NCI-H1417 (cell line): ENCODE results near the gene BRI3BP.

Experiments
- DNase-seq, 3 experiments: peaks; one replicate each; lab custom pipeline; 2025; lab: John Stamatoyannopoulos, UW

Gene BRI3BP, protein sequence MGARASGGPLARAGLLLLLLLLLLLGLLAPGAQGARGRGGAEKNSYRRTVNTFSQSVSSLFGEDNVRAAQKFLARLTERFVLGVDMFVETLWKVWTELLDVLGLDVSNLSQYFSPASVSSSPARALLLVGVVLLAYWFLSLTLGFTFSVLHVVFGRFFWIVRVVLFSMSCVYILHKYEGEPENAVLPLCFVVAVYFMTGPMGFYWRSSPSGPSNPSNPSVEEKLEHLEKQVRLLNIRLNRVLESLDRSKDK

DNA sequence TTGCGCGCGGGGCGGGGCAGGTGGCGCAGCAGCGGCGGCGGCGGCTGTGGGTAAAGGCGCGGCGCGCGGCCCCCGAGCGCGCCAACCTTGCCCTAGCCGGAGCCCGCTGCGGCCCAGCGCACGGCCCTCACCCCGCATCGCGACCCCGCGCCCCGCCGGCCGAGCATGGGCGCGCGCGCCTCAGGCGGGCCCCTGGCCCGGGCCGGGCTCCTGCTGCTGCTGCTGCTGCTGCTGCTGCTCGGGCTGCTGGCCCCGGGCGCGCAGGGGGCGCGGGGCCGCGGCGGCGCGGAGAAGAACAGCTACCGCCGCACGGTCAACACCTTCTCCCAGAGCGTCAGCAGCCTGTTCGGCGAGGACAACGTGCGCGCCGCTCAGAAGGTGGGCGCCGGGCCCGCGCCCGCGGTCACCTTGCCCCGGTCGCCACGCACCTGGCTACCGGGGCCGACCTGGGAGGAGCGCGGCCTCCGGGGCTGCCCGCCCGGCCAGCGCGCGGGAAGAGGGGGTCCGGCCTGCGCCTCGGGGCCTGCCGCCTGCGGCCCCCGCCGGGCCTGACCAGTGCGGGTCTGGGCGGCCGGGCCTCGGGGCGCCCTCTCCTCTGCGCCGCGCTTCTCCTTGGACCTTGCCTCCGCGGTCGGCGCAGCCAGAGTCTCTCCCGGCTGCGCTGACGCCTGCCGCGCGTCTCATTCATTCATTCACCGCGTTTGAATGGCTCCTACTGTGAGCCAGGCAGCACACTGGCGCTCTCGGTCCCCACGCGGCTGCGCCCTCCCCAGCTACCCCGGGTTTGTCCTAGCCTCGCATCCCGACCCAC lies at the start of gene BRI3BP:
Gene BRI3BP (plus strand): TSS at position 20 of the 811 bp plus-strand sequence. CDS start 146 bp downstream, at position 166.
- peak; percentile 60 to 85 (median 79) for DNase-seq

- no peak for DNase-seq
These were observed 47.0 kb upstream of the BRI3BP start for GRCh38 chr12:124946447-124946793.

DNA sequence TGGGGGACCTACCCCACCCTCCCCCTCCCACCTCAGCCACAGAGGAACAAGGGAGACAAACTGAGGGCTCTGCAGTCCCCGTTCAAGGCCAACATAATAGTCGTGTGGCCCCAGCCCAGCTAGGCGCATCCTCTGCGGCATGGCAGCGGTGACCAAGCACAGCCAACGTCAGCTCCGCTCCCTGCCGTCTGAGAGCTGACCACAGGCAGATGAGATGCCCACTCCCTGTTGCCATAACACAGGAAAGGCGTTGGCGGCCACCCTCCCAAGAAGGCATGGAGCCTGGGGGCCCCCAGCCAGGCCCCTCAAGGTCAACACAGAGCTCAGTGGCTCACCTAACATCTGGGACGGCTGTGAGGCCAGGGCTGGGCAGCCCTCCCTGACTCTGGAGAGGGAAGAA lies 46.4 kb upstream of the BRI3BP start:
- DNase-seq, result no peak

DNA sequence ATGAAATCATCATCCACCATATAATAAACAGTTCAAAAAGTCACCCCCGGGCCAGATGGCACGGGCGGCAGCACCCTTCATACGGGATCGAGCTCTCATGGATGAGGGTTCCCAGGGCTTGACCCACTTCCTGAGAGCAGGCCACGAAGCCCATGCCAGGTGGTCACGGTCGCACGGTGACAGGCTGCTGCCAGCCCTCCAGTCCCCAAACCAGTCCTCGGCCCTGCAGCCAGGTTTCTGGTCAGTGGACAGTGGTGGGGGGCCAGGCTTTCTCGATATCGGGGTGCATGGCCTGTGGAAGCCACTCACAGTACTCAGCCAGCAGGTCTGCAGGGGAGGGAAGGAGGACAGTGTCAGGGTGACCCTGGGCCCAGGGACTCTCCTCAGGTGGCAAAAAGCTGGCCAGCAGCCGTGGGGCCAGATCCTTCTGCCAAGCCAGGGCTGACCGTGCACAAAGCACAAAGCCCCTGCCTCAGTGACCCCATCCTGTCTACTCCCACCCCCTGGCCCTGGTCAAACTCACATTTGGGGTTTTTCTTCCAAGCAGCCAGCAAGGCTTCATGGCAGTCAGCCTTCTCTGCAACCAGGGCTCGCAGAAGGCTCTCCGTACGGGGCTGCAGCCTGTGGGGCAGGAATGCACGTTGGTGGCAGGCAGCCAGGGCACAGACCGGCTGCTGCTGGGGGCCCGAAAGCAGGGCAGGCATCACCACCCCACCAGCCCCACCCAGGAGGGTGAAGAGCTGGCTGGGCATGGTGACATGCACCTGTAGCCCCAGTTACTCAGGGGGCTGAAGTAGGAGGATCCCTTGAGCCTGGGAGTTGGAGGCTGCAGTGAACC lies 45.7 kb upstream of the BRI3BP start:
- no peak for DNase-seq

GRCh38 chr12:124949066-124949465 lies 44.4 kb upstream of the BRI3BP start:
- DNase-seq, result no peak

GRCh38 chr12:124949779-124950728 lies 43.4 kb upstream of the BRI3BP start:
- no peak for DNase-seq

- DNase-seq, result no peak
These were observed 41.1 kb upstream of the BRI3BP start for GRCh38 chr12:124952295-124952694.

GRCh38 chr12:124952801-124953200 lies 40.6 kb upstream of the BRI3BP start:
- DNase-seq, result no peak

DNA sequence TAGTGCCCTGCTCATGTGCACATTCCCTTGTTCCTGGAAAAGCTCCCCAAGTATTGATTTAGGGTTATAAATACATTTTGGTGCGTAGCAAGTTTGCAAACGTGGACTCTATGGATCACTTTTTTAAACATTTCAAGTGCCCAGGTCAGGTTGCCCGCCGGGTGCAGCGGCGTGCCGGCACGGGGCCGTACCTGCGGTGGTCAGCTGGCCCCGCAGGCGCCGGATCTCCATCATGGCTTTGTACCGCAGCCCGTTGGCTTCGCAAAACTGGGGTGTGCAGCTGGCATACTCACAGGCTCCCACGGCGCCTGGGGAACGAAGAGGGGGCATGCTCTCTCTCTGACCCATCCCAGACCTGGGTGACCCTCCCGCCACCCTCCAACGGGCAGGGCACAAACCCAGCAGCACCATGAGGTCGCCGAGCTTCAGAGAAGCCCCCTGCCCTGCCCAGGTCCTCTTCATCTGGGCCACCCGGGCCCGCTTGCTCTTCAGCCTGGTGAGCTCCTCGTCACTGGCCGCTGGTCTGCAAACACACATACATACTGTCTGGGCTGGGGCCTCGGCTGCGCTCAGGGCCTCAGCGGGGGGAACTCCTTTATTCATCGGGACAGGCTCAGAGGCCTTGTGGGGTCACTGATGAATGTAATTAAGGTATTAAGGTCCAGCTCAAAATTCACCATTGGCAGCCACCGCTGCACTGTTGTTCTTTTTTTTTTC lies 39.6 kb upstream of the BRI3BP start:
- DNase-seq, result no peak

DNA sequence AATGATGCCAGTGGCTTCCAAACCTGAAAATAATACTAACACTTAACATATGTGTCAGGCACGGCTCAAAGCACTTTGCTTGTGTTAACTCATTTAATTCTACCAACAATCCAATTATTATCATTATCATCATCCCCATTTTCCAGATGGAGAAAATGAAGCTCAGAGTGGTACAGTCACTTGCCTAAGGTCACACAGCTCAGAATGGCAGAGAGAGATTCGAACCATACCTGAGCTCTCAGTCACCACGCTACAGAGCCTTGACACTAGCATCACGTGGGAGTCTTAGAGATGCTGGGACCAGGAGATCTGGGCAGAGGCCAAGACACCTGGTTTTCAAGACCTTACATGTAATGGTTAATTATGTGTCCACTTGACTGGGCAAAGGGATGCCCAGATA lies 38.7 kb upstream of the BRI3BP start:
- DNase-seq, result no peak

DNA sequence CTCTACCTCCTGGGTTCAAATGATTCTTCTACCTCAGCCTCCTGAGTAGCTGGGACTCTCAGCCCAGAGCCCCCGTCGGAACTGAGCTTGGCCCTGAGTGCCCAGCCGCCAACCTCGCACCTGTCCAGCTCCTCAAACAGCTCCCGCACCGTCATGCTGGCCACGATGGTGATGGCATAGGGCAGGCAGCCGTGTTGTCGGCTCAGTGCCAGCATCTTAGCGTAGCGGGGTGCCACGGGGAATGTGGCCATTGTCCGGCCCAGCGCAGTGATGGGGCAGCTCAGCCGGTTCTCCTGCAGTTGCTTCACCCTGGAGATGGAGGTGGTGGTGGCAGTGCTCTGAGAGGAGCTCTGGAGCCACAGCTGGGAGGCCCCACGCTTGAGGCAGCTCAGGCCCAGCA lies 36.9 kb upstream of the BRI3BP start:
- no peak for DNase-seq

DNA sequence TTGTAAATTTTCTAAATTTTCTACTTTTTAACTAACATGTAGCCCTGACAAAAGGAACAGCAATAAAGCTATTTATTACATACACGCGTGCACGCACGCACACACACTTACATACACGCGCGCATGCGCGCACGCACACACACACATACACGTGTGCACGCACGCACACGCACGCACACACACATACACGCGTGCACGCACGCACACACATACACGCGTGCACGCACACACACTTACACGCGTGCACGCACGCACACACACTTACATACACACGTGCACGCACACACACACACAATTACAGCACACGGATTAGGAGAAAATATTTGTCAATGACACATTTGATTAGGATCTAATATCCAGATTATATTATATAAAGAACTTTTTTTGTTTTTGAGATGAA lies 32.4 kb upstream of the BRI3BP start:
- DNase-seq, result no peak

GRCh38 chr12:124963211-124963610 lies 30.2 kb upstream of the BRI3BP start:
- no peak for DNase-seq

GRCh38 chr12:124964251-124964650 lies 29.2 kb upstream of the BRI3BP start:
- no peak for DNase-seq

DNA sequence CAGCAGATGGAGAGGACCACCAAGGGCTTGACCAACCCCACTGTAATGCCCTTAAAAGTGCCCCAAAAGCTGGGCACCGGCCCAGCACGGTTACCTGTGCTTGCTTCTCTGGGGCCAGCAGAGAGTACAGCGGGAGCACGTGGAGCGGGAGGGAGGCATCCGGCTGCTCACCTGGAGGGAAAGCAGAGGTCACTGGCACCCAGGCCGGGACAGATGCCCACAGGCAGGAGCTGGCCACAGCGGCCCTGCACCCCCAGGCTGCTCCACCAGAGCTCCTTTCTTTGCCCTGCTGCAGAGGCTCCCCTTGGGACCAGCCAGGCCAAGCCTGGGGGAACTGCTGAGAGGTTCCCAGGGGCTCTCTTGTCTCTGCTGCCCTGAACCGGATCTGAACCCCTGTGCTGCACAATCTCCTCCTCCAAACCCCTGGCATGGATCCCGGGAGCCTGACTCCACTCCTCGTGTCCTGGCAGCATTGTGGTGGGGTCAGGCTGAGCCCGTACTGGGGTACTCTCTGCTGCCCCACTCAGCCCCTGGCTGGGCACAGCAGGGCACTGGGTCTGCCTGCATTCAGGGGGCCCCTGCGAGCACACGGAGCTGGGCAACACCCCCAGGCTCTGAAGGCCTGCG lies 28.5 kb upstream of the BRI3BP start:
- DNase-seq, result no peak

DNA sequence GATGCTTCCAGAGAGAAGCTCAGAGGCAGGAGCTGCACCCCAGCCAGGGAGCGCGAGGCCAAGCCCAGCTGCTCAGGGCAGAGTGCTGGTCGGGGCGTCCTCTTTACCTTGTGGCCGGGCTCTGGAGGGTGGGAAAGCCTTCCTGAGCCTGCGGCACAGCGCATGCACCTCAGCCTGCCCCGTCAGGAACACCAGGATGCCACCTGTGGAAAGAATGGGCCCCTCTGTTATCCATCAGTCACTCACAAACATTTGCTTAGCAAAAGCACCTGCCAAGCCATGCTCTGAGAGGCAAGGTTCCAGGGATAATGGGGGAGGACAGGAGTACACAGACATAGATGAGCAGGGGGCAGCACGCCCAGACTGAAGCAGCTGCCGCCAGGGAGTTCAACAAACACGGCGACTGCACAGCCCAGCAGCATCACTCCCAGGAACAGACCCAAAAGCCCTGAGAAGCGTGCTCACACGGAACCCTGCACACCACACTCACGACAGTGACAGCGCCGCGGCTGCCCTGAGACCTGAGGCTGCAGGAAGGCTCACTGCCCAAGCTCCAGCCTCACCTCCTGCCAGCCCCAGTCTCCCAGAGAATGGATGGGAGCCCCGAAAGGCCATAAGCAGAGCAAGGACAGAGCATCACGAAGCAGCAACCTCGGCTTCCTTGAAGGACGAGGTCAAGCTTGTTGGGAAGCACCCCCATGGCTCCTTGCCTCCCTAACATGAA lies 26.3 kb upstream of the BRI3BP start:
- DNase-seq, result no peak

- no peak for DNase-seq
These were observed 24.8 kb upstream of the BRI3BP start for GRCh38 chr12:124968656-124969055.

DNA sequence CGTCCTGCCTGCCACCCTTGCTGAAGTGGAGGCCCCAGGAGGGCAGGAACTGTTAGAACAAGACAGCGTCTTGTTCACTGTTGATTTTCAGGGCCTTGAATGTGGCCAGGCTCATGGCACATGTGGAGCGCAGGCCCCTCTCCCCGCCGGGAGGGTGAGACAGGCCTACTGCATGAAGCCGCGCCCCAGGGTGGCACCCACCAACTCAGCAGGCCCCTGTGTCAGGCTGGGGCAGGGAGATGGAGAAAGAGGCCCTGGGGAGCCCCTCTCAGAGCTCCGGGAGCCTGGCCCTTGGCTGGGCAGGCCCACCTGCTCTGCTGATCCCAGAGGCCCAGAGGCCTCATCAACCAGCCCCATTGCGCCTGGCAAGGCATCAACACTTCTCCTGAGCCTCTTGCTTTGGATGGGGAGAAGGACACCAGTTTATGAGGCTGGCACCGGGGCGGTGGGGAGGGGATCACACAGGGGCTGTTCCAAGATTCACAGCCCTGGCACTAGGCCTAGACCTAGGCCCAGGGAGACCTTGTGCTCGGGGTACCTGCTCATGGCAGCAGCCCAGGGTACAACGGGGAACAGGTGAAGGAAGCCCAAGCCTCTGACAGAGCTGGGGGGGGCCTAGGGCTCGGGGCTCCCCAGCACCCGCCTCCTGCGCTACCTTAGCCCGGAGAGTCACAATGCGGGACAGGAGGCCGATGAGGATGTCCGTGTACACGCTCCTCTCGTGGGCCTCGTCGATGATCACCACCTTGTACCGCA lies 22.6 kb upstream of the BRI3BP start:
- no peak for DNase-seq

DNA sequence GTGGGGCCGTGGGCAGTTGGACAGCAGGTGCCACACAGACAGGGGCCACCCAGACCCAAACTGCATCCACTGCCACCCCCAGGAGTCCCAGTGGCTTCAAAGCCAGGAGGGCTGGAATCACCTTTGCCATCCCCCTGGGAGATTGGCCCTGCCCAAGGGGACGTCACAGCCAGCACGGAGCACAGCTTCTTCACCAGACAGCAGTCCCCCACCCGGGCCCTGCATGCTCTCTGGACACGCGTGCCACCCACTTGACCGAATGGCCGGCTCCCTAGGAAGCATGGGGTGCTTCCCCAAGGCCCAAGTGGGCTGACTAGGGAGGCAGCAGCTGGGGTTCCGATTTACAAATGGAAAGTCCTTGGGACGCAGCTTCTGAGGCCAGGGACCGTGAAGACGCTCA lies 21.8 kb upstream of the BRI3BP start:
- DNase-seq, result no peak
